ENCODE results near the gene CEP85.
"Not testable (repeated sequence)": the region's sequence is repeated elsewhere in the genome, so short reads cannot be mapped to it uniquely, and the experiment has no call there.

The CEP85 gene

GRCh38 chr1:26290122-26290881, 56.3 kb downstream of the CEP85 start:
- DNase-seq (ENCODE audit: low read depth in 2 of 2) = no peak

- DNase-seq (ENCODE audit: low read depth in 2 of 2) = no peak
Observed at GRCh38 chr1:26290882-26291261, 56.9 kb downstream of the CEP85 start.

GRCh38 chr1:26291433-26291832, 57.4 kb downstream of the CEP85 start:
- no peak for DNase-seq (ENCODE audit: low read depth in 2 of 2)

- no peak for DNase-seq (ENCODE audit: low read depth in 2 of 2)
Observed at GRCh38 chr1:26291939-26292338, 57.9 kb downstream of the CEP85 start.

GRCh38 chr1:26292735-26293134, 58.7 kb downstream of the CEP85 start:
- DNase-seq (ENCODE audit: low read depth in 2 of 2) = not testable (repeated sequence)

GRCh38 chr1:26293911-26294463, 60.0 kb downstream of the CEP85 start:
- no peak for DNase-seq (ENCODE audit: low read depth in 2 of 2)

GRCh38 chr1:26295194-26296138, 61.5 kb downstream of the CEP85 start:
- no peak for DNase-seq (ENCODE audit: low read depth in 2 of 2)

GRCh38 chr1:26296340-26297056, 62.5 kb downstream of the CEP85 start:
- no peak for DNase-seq (ENCODE audit: low read depth in 2 of 2)

GRCh38 chr1:26297057-26297790, 63.2 kb downstream of the CEP85 start:
- no peak for DNase-seq (ENCODE audit: low read depth in 2 of 2)

GRCh38 chr1:26297791-26298124, 63.8 kb downstream of the CEP85 start:
- no peak for DNase-seq (ENCODE audit: low read depth in 2 of 2)

GRCh38 chr1:26300578-26301275, 66.7 kb downstream of the CEP85 start:
- no peak for DNase-seq (ENCODE audit: low read depth in 2 of 2)

GRCh38 chr1:26302733-26303405, 68.9 kb downstream of the CEP85 start:
- DNase-seq (ENCODE audit: low read depth in 2 of 2) = no peak

- no peak for DNase-seq (ENCODE audit: low read depth in 2 of 2)
Observed at GRCh38 chr1:26305667-26306289, 71.8 kb downstream of the CEP85 start.

- peak; percentile 83 to 88 for DNase-seq (ENCODE audit: low read depth in 2 of 2)
Observed at GRCh38 chr1:26306290-26307229, 72.6 kb downstream of the CEP85 start, which contains the start of gene UBXN11. Gene UBXN11, minus strand, starts transcription at chr1:26306636. Its CDS starts 3,753 bp downstream, at chr1:26302883.

- DNase-seq (ENCODE audit: low read depth in 2 of 2) = no peak
Observed at GRCh38 chr1:26307363-26307781, 73.4 kb downstream of the CEP85 start.

- not testable (repeated sequence) for DNase-seq (ENCODE audit: low read depth in 2 of 2)
Observed at GRCh38 chr1:26307966-26308899, 74.2 kb downstream of the CEP85 start.

GRCh38 chr1:26314501-26314900, 80.5 kb downstream of the CEP85 start:
- no peak for DNase-seq (ENCODE audit: low read depth in 2 of 2)
